HepG2 (cell line): Measurements from ENCODE around the gene RAB1B. TPM values are rescaled to one million over a fixed set of nuclear protein-coding genes. Genes with fewer than 3 reads are reported as not detected.
A peak's percentile ranks its signal among the peaks of the same experiment; 100 is the strongest.

ENCODE experiments used
- BCL6 ChIP-seq: IDR thresholded peaks from 2 replicates; pipeline ENCODE4 v1.6.1; 2016; ENCODE audit warnings: missing genetic modification reagents, missing compliant biosample characterization
- ISX ChIP-seq: sonication (generic); formaldehyde crosslinking; conservative IDR thresholded peaks from 2 replicates; pipeline ENCODE4 v1.5.0; 2020; ENCODE audit warnings: missing genetic modification reagents
- KLF6 ChIP-seq: IDR thresholded peaks from 2 replicates; pipeline ENCODE4 v1.8.0; 2016; ENCODE audit warnings: missing biosample characterization, missing genetic modification reagents
- MTA3 ChIP-seq: sonication (generic); formaldehyde crosslinking; IDR thresholded peaks from 2 replicates; pipeline ENCODE4 v1.4.0; 2020; ENCODE audit warnings: missing genetic modification reagents
- SKIL ChIP-seq: sonication (generic); formaldehyde crosslinking; IDR thresholded peaks from 2 replicates; pipeline ENCODE4 v1.8.0; 2022; ENCODE audit warnings: missing genetic modification reagents, mild to moderate bottlenecking, moderate library complexity, borderline replicate concordance
- SOX6 ChIP-seq, 2 experiments: fragments of 450-650 bp in 1 of 2; sonication (generic) in 1 of 2; formaldehyde crosslinking in 1 of 2; IDR thresholded peaks; 2 replicates each; pipeline versions ENCODE4 v1.4.0 to v1.6.1; 2017 to 2020; ENCODE audit warnings: antibody characterized with exemption in 1 of 2, mild to moderate bottlenecking in 1 of 2, missing genetic modification reagents in 1 of 2
- ZBTB7B ChIP-seq: sonication (generic); formaldehyde crosslinking; IDR thresholded peaks from 2 replicates; pipeline ENCODE4 v1.4.0; 2020; ENCODE audit warnings: missing genetic modification reagents
- ZFP91 ChIP-seq: sonication (generic); formaldehyde crosslinking; IDR thresholded peaks from 2 replicates; pipeline ENCODE4 v1.9.0; 2022; ENCODE audit warnings: missing genetic modification reagents, mild to moderate bottlenecking, borderline replicate concordance
- ZGPAT ChIP-seq: IDR thresholded peaks from 2 replicates; pipeline ENCODE4 v1.6.1; 2016; ENCODE audit warnings: mild to moderate bottlenecking
- ZNF281 ChIP-seq: sonication (generic); formaldehyde crosslinking; IDR thresholded peaks from 2 replicates; pipeline ENCODE4 v1.4.0; 2020; ENCODE audit warnings: missing genetic modification reagents, borderline replicate concordance
- ZNF292 ChIP-seq: sonication (generic); formaldehyde crosslinking; IDR thresholded peaks from 2 replicates; pipeline ENCODE4 v1.8.1; 2022; ENCODE audit warnings: mild to moderate bottlenecking, low read depth, missing genetic modification reagents, borderline replicate concordance
- ZNF3 ChIP-seq: IDR thresholded peaks from 2 replicates; pipeline ENCODE4 v1.7.0; 2017; ENCODE audit warnings: inconsistent platforms
- ZNF503 ChIP-seq: sonication (generic); formaldehyde crosslinking; IDR thresholded peaks from 2 replicates; pipeline ENCODE4 v1.4.0; 2020; ENCODE audit warnings: missing genetic modification reagents
- ZNF574 ChIP-seq: sonication (generic); formaldehyde crosslinking; IDR thresholded peaks from 2 replicates; pipeline ENCODE4 v1.4.0; 2020; ENCODE audit warnings: missing genetic modification reagents
- polyA plus RNA-seq, 8 experiments: library from polyadenylated mRNA; depleted of rRNA in 3 of 8; stranded (reverse) in 7 of 8; unstranded in 1 of 8; fragments of >200 nt; fragmentation: Illumina TruSeq in 4 of 8; extraction: Trizol in 4 of 8; gene quantifications; 2 replicates each; pipeline versions ENCODE4 v1.2.1 to v1.2.3, GENCODE V29; 2011 to 2016; ENCODE audit warnings: low read depth in 4 of 8, missing spikeins in 1 of 8, mixed read lengths in 1 of 8; ENCODE audit not compliant: insufficient read depth in 1 of 8
- total RNA-seq, 5 experiments: library from RNA; depleted of rRNA; stranded (reverse); fragments of >200 nt; fragmentation: Illumina TruSeq; extraction: Trizol; gene quantifications; 2 replicates each; pipeline ENCODE4 v1.2.3, GENCODE V29; 2016; ENCODE audit warnings: low read depth in 1 of 5

RAB1B gene
- total and polyA plus RNA-seq, 2 of the 13 experiments (the other 11 are each of a cell fraction or from before 2014, with no cell fraction given) = 77.9 to 87.9 TPM

- TF ChIP-seq ISX (CRISPR knock-in tag) = no peak
- 0 out of 2 replicates have a peak, but pooled peaks have one; percentile 23 for TF ChIP-seq ZBTB7B (CRISPR knock-in tag)
- peak; percentile 33; the same call in 1 of the 2 replicates for TF ChIP-seq ZNF574
- no peak; the same call in 1 of the 2 replicates for TF ChIP-seq ZNF503
- peak; percentile 80; the same call in 1 of the 2 replicates for TF ChIP-seq KLF6 (CRISPR knock-in tag)
- TF ChIP-seq SKIL = no peak
- TF ChIP-seq ZFP91 = peak; percentile 71; the same call in 1 of the 2 replicates
- 0 out of 2 replicates have a peak, but pooled peaks have one; percentile 60 for TF ChIP-seq ZNF3 (CRISPR knock-in tag)
- TF ChIP-seq ZGPAT (CRISPR knock-in tag) = 0 out of 2 replicates have a peak, but pooled peaks have one; percentile 24
- no peak for TF ChIP-seq SOX6 (IDR thresholded peaks at IDR 0.05)
- no peak for TF ChIP-seq SOX6 (CRISPR knock-in tag; IDR thresholded peaks at IDR 0.05)
- TF ChIP-seq ZNF292 (CRISPR knock-in tag) = 0 out of 2 replicates have a peak, but pooled peaks have one; percentile 36
- TF ChIP-seq ZNF281 (CRISPR knock-in tag) = no peak
- TF ChIP-seq MTA3 (CRISPR knock-in tag) = no peak
- TF ChIP-seq BCL6 (CRISPR knock-in tag) = peak; percentile 9; the same call in 1 of the 2 replicates
Observed at GRCh38 chr11:66289548-66290329, 21.3 kb downstream of the RAB1B start (continued).
